Measurements from ENCODE around the gene CACNG7. TPM values are rescaled to one million over a fixed set of nuclear protein-coding genes. Genes with fewer than 3 reads are reported as not detected.

Gene CACNG7
- total RNA-seq, 2 donors from 2014 or later = not detected

GRCh38 chr19:53904909-53905308, 4.2 kb upstream of the CACNG7 start:
- H3K27ac Mint-ChIP-seq = no peak overlapping the region

GRCh38 chr19:53905787-53906186, 3.3 kb upstream of the CACNG7 start:
- Mint-ChIP-seq H3K4me1 (ENCODE audit: low read depth in 2 of 2) (peaks cover 31 to 36% of the 10 kb centered on the region in 2 donors), H3K4me3 (no peak overlapping the region), H3K36me3 (peaks cover 5% of the 10 kb centered on the region), H3K27me3 (peaks cover 53 to 59% of the 10 kb centered on the region in 2 donors), H3K9me3 (no peaks in the 10 kb centered on the region), H3K27ac (no peak overlapping the region)
- no peak for ATAC-seq
- DNase-seq (ENCODE audit: low spot score) = no peak

More at GRCh38 chr19:53904909-53905308, 4.2 kb upstream of the CACNG7 start:
- DNase-seq (ENCODE audit: low spot score) (no peak), ATAC-seq (no peak)
- Mint-ChIP-seq H3K27me3 (peaks cover 47 to 50% of the 10 kb centered on the region in 2 donors), H3K4me3 (no peak overlapping the region), H3K4me1 (ENCODE audit: low read depth in 2 of 2) (peaks cover 28 to 36% of the 10 kb centered on the region in 2 donors), H3K36me3 (peaks cover 5% of the 10 kb centered on the region), H3K9me3 (no peaks in the 10 kb centered on the region)

GRCh38 chr19:53906211-53907192, 2.6 kb upstream of the CACNG7 start:
- no peak overlapping the region for H3K27ac Mint-ChIP-seq
- peak; percentile 60 to 66 for ATAC-seq
- peaks cover 31 to 36% of the 10 kb centered on the region in 2 donors for H3K4me1 Mint-ChIP-seq (ENCODE audit: low read depth in 2 of 2)
- H3K36me3 Mint-ChIP-seq = peaks cover 5% of the 10 kb centered on the region
- no peak overlapping the region for H3K4me3 Mint-ChIP-seq
- peaks cover 57 to 66% of the 10 kb centered on the region in 2 donors for H3K27me3 Mint-ChIP-seq
- no peak for DNase-seq (ENCODE audit: low spot score)
- H3K9me3 Mint-ChIP-seq = no peaks in the 10 kb centered on the region

GRCh38 chr19:53907193-53907581, 1.9 kb upstream of the CACNG7 start:
- Mint-ChIP-seq H3K4me3 (no peak overlapping the region), H3K36me3 (peaks cover 5% of the 10 kb centered on the region), H3K27me3 (peaks cover 62 to 73% of the 10 kb centered on the region in 2 donors), H3K9me3 (no peaks in the 10 kb centered on the region), H3K27ac (no peak overlapping the region), H3K4me1 (ENCODE audit: low read depth in 2 of 2) (peaks cover 31 to 36% of the 10 kb centered on the region in 2 donors)
- ATAC-seq = no peak
- no peak for DNase-seq (ENCODE audit: low spot score)

- Mint-ChIP-seq H3K4me3 (no peak overlapping the region), H3K9me3 (no peaks in the 10 kb centered on the region), H3K4me1 (ENCODE audit: low read depth in 2 of 2) (peaks cover 31 to 36% of the 10 kb centered on the region in 2 donors), H3K27ac (no peak overlapping the region), H3K36me3 (peaks cover 5% of the 10 kb centered on the region), H3K27me3 (peaks cover 63 to 76% of the 10 kb centered on the region in 2 donors)
- DNase-seq (ENCODE audit: low spot score) = no peak
- ATAC-seq = no peak
These were observed 1.4 kb upstream of the CACNG7 start for GRCh38 chr19:53907690-53908089.

- H3K36me3 Mint-ChIP-seq = peaks cover 5% of the 10 kb centered on the region
- H3K27ac Mint-ChIP-seq = no peak overlapping the region
- no peak for DNase-seq (ENCODE audit: low spot score)
- ATAC-seq = peak; percentile 75 to 77
- no peaks in the 10 kb centered on the region for H3K9me3 Mint-ChIP-seq
- peak overlapping the region; percentile 78 for H3K4me3 Mint-ChIP-seq
- H3K27me3 Mint-ChIP-seq = peaks cover 63 to 76% of the 10 kb centered on the region in 2 donors
- peaks cover 31 to 36% of the 10 kb centered on the region in 2 donors for H3K4me1 Mint-ChIP-seq (ENCODE audit: low read depth in 2 of 2)
These were observed 758 bp upstream of the CACNG7 start for GRCh38 chr19:53908106-53908934.

GRCh38 chr19:53909471-53910169, 542 bp downstream of the CACNG7 start:
- no peak overlapping the region for H3K27ac Mint-ChIP-seq

GRCh38 chr19:53910170-53910518, 1.1 kb downstream of the CACNG7 start:
- Mint-ChIP-seq H3K27me3 (peaks cover 57 to 72% of the 10 kb centered on the region in 2 donors), H3K4me1 (ENCODE audit: low read depth in 2 of 2) (peaks cover 26 to 32% of the 10 kb centered on the region in 2 donors), H3K4me3 (no peak overlapping the region), H3K36me3 (peaks cover 5% of the 10 kb centered on the region), H3K9me3 (no peaks in the 10 kb centered on the region), H3K27ac (no peak overlapping the region)
- no peak for ATAC-seq
- DNase-seq (ENCODE audit: low spot score) = no peak

More at GRCh38 chr19:53909471-53910169, 542 bp downstream of the CACNG7 start:
- Mint-ChIP-seq H3K36me3 (peaks cover 5% of the 10 kb centered on the region), H3K4me1 (ENCODE audit: low read depth in 2 of 2) (peaks cover 31 to 36% of the 10 kb centered on the region in 2 donors), H3K27me3 (peaks cover 59 to 76% of the 10 kb centered on the region in 2 donors), H3K4me3 (no peak overlapping the region), H3K9me3 (no peaks in the 10 kb centered on the region)
- DNase-seq (ENCODE audit: low spot score) (no peak), ATAC-seq (no peak)

- ATAC-seq = no peak
- H3K9me3 Mint-ChIP-seq = no peaks in the 10 kb centered on the region
- H3K4me3 Mint-ChIP-seq = no peak overlapping the region
- H3K27ac Mint-ChIP-seq = no peak overlapping the region
- peaks cover 5% of the 10 kb centered on the region for H3K36me3 Mint-ChIP-seq
- peaks cover 36 to 55% of the 10 kb centered on the region in 2 donors for H3K27me3 Mint-ChIP-seq
- no peak for DNase-seq (ENCODE audit: low spot score)
- H3K4me1 Mint-ChIP-seq (ENCODE audit: low read depth in 2 of 2) = peaks cover 10 to 13% of the 10 kb centered on the region in 2 donors
These were observed 3.6 kb downstream of the CACNG7 start for GRCh38 chr19:53912653-53913052.

GRCh38 chr19:53915000-53915399, 5.9 kb downstream of the CACNG7 start:
- no peak for ATAC-seq

GRCh38 chr19:53916004-53916403, 6.9 kb downstream of the CACNG7 start:
- Mint-ChIP-seq H3K4me3 (no peak overlapping the region), H3K27me3 (peaks cover 11 to 25% of the 10 kb centered on the region in 2 donors), H3K4me1 (ENCODE audit: low read depth in 2 of 2) (no peaks in the 10 kb centered on the region), H3K27ac (no peak overlapping the region), H3K9me3 (no peaks in the 10 kb centered on the region), H3K36me3 (no peaks in the 10 kb centered on the region)
- no peak for DNase-seq (ENCODE audit: low spot score)
- no peak for ATAC-seq

More at GRCh38 chr19:53915000-53915399, 5.9 kb downstream of the CACNG7 start:
- peaks cover 0 to 3% of the 10 kb centered on the region in 2 donors for H3K4me1 Mint-ChIP-seq (ENCODE audit: low read depth in 2 of 2)
- DNase-seq (ENCODE audit: low spot score) = no peak
- no peak overlapping the region for H3K4me3 Mint-ChIP-seq
- H3K9me3 Mint-ChIP-seq = no peaks in the 10 kb centered on the region
- no peak overlapping the region for H3K27ac Mint-ChIP-seq
- no peaks in the 10 kb centered on the region for H3K36me3 Mint-ChIP-seq
- H3K27me3 Mint-ChIP-seq = peaks cover 20 to 35% of the 10 kb centered on the region in 2 donors

GRCh38 chr19:53917356-53917755, 8.3 kb downstream of the CACNG7 start:
- no peaks in the 10 kb centered on the region for H3K4me1 Mint-ChIP-seq (ENCODE audit: low read depth in 2 of 2)
- H3K4me3 Mint-ChIP-seq = no peak overlapping the region
- H3K9me3 Mint-ChIP-seq = no peaks in the 10 kb centered on the region
- ATAC-seq = no peak
- no peak for DNase-seq (ENCODE audit: low spot score)
- H3K27me3 Mint-ChIP-seq = peaks cover 0 to 11% of the 10 kb centered on the region in 2 donors
- no peak overlapping the region for H3K27ac Mint-ChIP-seq
- H3K36me3 Mint-ChIP-seq = no peaks in the 10 kb centered on the region

- peaks cover 6% of the 10 kb centered on the region for H3K9me3 Mint-ChIP-seq
- DNase-seq (ENCODE audit: low spot score) = no peak
- H3K27me3 Mint-ChIP-seq = peaks cover 6 to 7% of the 10 kb centered on the region in 2 donors
- H3K4me3 Mint-ChIP-seq = no peak overlapping the region
- no peak for ATAC-seq
- no peaks in the 10 kb centered on the region for H3K4me1 Mint-ChIP-seq (ENCODE audit: low read depth in 2 of 2)
- H3K27ac Mint-ChIP-seq = no peak overlapping the region
- no peaks in the 10 kb centered on the region for H3K36me3 Mint-ChIP-seq
These were observed 18.7 kb downstream of the CACNG7 start for GRCh38 chr19:53927739-53928138.
